ENCODE data around the gene SLC2A2. TPM values are rescaled to one million over a fixed set of nuclear protein-coding genes. Genes with fewer than 3 reads are reported as not detected.
A peak's percentile ranks its signal among the peaks of the same experiment; 100 is the strongest.

Gene SLC2A2
- total RNA-seq, 1 experiment from 2014 or later = not detected

DNA sequence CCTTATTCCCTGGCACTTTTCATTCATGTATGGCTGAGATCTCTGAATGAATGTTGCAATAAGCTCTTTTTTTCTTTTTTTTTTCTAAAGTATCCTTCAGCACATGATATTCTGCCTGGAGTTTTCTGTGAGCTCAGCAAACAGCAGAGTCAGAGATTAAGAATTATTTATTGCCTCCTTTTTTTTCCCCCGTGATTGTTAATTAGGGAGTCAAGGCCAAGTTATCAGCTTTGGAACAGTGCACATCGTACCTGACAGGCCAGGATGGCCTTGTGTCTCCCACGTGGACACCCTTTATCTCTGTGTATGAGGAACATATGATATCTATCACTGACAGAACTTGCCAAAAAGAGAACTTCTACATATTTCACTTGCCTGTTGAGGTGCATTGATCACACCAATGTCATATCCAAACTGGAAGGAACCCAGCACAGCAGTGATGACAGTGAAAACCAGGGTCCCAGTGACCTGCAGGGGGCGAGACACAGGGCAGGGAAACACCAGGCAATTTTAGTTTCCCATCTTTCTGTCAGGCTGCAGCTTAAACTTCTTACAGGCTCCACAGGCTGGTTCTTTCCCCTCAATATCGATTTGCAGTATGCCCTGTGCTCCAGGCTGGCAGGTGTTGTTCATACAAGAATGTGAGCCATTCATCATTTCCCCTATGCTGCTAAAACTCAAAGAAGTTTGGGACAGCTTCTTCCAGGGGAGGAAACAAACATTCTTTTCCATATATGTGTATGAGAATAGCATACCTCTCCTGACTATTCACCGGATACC is 8.2 kb downstream of the SLC2A2 start:
- ChIA-PET CTCF (interaction anchor here (0.7 to 2.1 kb wide), 12 partner anchors 8 to 596 kb away, joined by 3 to 10 read pairs (median 4); partner anchors contain the start of gene SLC2A2), POLR2A (no interaction called here)
- no peak overlapping the region for H3K4me3 Mint-ChIP-seq
- no peak overlapping the region for H3K27ac Mint-ChIP-seq
- no peaks in the 10 kb centered on the region for H3K36me3 Mint-ChIP-seq
- DNase-seq (ENCODE audit: low spot score) (peak; percentile 43), ATAC-seq (peak; percentile 73)
- no peaks in the 10 kb centered on the region for H3K9me3 Mint-ChIP-seq
- no peaks in the 10 kb centered on the region for H3K4me1 Mint-ChIP-seq
- H3K27me3 Mint-ChIP-seq (ENCODE audit: low read depth) = no peaks in the 10 kb centered on the region
- TF ChIP-seq CTCF (IDR thresholded peaks at IDR 0.05) (0 out of 2 replicates have a peak, but pooled peaks have one; percentile 23), RELA (CRISPR knock-in tag; IDR thresholded peaks at IDR 0.05; ENCODE audit: borderline replicate concordance) (no peak), ZNF263 (CRISPR knock-in tag; IDR thresholded peaks at IDR 0.05; ENCODE audit: low read depth) (no peak)

GRCh38 chr3:171013822-171014748 is 12.4 kb downstream of the SLC2A2 start:
- H3K4me1 Mint-ChIP-seq = no peaks in the 10 kb centered on the region
- no peak overlapping the region for H3K4me3 Mint-ChIP-seq
- no peaks in the 10 kb centered on the region for H3K9me3 Mint-ChIP-seq
- ChIA-PET CTCF (interaction anchor here (0.9 kb wide), 1 partner anchor 52 kb away, joined by 3 read pairs; no protein-coding TSS in a partner anchor), POLR2A (no interaction called here)
- TF ChIP-seq GABPB1 (CRISPR knock-in tag; IDR thresholded peaks at IDR 0.05) = 0 out of 2 replicates have a peak, but pooled peaks have one; percentile 41
- TF ChIP-seq, protein P1, sequence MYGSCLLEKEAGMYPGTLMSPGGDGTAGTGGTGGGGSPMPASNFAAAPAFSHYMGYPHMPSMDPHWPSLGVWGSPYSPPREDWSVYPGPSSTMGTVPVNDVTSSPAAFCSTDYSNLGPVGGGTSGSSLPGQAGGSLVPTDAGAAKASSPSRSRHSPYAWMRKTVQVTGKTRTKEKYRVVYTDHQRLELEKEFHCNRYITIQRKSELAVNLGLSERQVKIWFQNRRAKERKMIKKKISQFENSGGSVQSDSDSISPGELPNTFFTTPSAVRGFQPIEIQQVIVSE (CRISPR knock-in tag; IDR thresholded peaks at IDR 0.05; ENCODE audit: borderline replicate concordance) = no peak
- ATAC-seq (no peak), DNase-seq (ENCODE audit: low spot score) (no peak)
- no peaks in the 10 kb centered on the region for H3K27me3 Mint-ChIP-seq (ENCODE audit: low read depth)
- H3K36me3 Mint-ChIP-seq = no peaks in the 10 kb centered on the region
- no peak overlapping the region for H3K27ac Mint-ChIP-seq

- H3K9me3 Mint-ChIP-seq = no peaks in the 10 kb centered on the region
- no peak for DNase-seq (ENCODE audit: low spot score)
- ATAC-seq = no peak
- H3K4me3 Mint-ChIP-seq = no peak overlapping the region
- H3K27me3 Mint-ChIP-seq (ENCODE audit: low read depth) = no peaks in the 10 kb centered on the region
- ChIA-PET POLR2A (no interaction called here), CTCF (interaction anchor here (0.9 to 1.1 kb wide), 2 partner anchors 8 to 50 kb away, joined by 3 read pairs; no protein-coding TSS in a partner anchor)
- H3K27ac Mint-ChIP-seq = no peak overlapping the region
- H3K36me3 Mint-ChIP-seq = no peaks in the 10 kb centered on the region
- no peaks in the 10 kb centered on the region for H3K4me1 Mint-ChIP-seq
- TF ChIP-seq ZNF232 (CRISPR knock-in tag; IDR thresholded peaks at IDR 0.05) (no peak), ETV6 (CRISPR knock-in tag; IDR thresholded peaks at IDR 0.05) (no peak), SOX15 (CRISPR knock-in tag; IDR thresholded peaks at IDR 0.05) (no peak), CBFB (CRISPR knock-in tag; IDR thresholded peaks at IDR 0.05; ENCODE audit: low read depth) (no peak), HMGXB4 (CRISPR knock-in tag; IDR thresholded peaks at IDR 0.05) (no peak), NFATC4 (CRISPR knock-in tag; IDR thresholded peaks at IDR 0.05) (no peak), TEAD1 (CRISPR knock-in tag; IDR thresholded peaks at IDR 0.05) (no peak), OVOL2 (CRISPR knock-in tag; IDR thresholded peaks at IDR 0.05; ENCODE audit: borderline replicate concordance) (no peak), JUN (CRISPR knock-in tag; IDR thresholded peaks at IDR 0.05) (no peak), STAT6 (CRISPR knock-in tag; conservative IDR thresholded peaks at IDR 0.05; ENCODE audit: low read depth) (no peak), ZNF121 (CRISPR knock-in tag; IDR thresholded peaks at IDR 0.05) (no peak)
- TF ChIP-seq, protein P2, sequence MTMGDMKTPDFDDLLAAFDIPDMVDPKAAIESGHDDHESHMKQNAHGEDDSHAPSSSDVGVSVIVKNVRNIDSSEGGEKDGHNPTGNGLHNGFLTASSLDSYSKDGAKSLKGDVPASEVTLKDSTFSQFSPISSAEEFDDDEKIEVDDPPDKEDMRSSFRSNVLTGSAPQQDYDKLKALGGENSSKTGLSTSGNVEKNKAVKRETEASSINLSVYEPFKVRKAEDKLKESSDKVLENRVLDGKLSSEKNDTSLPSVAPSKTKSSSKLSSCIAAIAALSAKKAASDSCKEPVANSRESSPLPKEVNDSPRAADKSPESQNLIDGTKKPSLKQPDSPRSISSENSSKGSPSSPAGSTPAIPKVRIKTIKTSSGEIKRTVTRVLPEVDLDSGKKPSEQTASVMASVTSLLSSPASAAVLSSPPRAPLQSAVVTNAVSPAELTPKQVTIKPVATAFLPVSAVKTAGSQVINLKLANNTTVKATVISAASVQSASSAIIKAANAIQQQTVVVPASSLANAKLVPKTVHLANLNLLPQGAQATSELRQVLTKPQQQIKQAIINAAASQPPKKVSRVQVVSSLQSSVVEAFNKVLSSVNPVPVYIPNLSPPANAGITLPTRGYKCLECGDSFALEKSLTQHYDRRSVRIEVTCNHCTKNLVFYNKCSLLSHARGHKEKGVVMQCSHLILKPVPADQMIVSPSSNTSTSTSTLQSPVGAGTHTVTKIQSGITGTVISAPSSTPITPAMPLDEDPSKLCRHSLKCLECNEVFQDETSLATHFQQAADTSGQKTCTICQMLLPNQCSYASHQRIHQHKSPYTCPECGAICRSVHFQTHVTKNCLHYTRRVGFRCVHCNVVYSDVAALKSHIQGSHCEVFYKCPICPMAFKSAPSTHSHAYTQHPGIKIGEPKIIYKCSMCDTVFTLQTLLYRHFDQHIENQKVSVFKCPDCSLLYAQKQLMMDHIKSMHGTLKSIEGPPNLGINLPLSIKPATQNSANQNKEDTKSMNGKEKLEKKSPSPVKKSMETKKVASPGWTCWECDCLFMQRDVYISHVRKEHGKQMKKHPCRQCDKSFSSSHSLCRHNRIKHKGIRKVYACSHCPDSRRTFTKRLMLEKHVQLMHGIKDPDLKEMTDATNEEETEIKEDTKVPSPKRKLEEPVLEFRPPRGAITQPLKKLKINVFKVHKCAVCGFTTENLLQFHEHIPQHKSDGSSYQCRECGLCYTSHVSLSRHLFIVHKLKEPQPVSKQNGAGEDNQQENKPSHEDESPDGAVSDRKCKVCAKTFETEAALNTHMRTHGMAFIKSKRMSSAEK (CRISPR knock-in tag; IDR thresholded peaks at IDR 0.05; ENCODE audit: borderline replicate concordance) = no peak
Observed at GRCh38 chr3:171011873-171012336, 14.6 kb downstream of the SLC2A2 start.
